IMR-90 (cell line): ENCODE data around the gene SLC39A11. TPM values are rescaled to one million over a fixed set of nuclear protein-coding genes. Genes with fewer than 3 reads are reported as not detected.

Experiments used
- ATAC-seq: fragments of 200-7000 bp; cut with Tn5 transposase; 2 replicates; pipeline ENCODE4 v1.9.1; 2020; ENCODE audit warnings: low read depth, mild to moderate bottlenecking, moderate library complexity
- BruUV-seq: library from RNA; stranded (reverse); fragments of 400-500 nt; replicated peaks from 2 replicates; lab custom pipeline; 2021; lab: Mats Ljungman, UMichigan
- CTCF ChIA-PET: fragments of 300-600 bp; formaldehyde crosslinking; extraction: SDS; loops from one replicate; lab custom pipeline; 2021; ENCODE audit warnings: antibody characterized with exemption; lab: Yijun Ruan, JAX
- POLR2A ChIA-PET: fragments of 300-600 bp; sonication (Branson Sonifier 250); formaldehyde crosslinking; loops from one replicate; lab custom pipeline; 2022; ENCODE audit warnings: antibody characterized with exemption; ENCODE audit not compliant: unreplicated experiment; lab: Charles Lee
- DNase-seq: peaks from one replicate; pipeline ENCODE4 v3.0.0; 2013
- H2AFZ ChIP-seq: replicated peaks from 2 replicates; pipeline ENCODE3; 2013; ENCODE audit warnings: low read length, mild to moderate bottlenecking; ENCODE audit not compliant: poor library complexity
- H2AK5ac ChIP-seq: 2 replicates; pipeline ENCODE4 v1.6.1; 2013; ENCODE audit warnings: low read depth, low read length, inconsistent platforms
- H2AK9ac ChIP-seq: replicated peaks from 2 replicates; pipeline ENCODE3; 2013; ENCODE audit warnings: mild to moderate bottlenecking, low read depth, low read length, moderate library complexity; ENCODE audit not compliant: poor library complexity
- H2BK120ac ChIP-seq: 2 replicates; pipeline ENCODE4 v1.6.1; 2013; ENCODE audit warnings: low read depth, low read length, inconsistent platforms
- H2BK15ac ChIP-seq: 3 replicates; pipeline ENCODE4 v1.6.1; 2013; ENCODE audit warnings: low read depth, low read length, inconsistent platforms
- H2BK20ac ChIP-seq: 2 replicates; pipeline ENCODE4 v1.6.1; 2013; ENCODE audit warnings: low read depth, mild to moderate bottlenecking, inconsistent platforms, low read length, moderate library complexity
- H2BK5ac ChIP-seq: 2 replicates; pipeline ENCODE4 v1.6.1; 2013; ENCODE audit warnings: mild to moderate bottlenecking, low read depth, low read length, inconsistent platforms; ENCODE audit not compliant: poor library complexity, severe bottlenecking
- H3K14ac ChIP-seq: replicated peaks from 2 replicates; pipeline ENCODE4 v1.6.1; 2013; ENCODE audit warnings: low read depth, low read length, inconsistent platforms
- H3K18ac ChIP-seq: 2 replicates; pipeline ENCODE4 v1.6.1; 2013; ENCODE audit warnings: low read depth, low read length, control low read depth
- H3K23ac ChIP-seq: 2 replicates; pipeline ENCODE4 v1.6.1; 2013; ENCODE audit warnings: low read depth, low read length, inconsistent platforms
- H3K27ac ChIP-seq: 2 replicates; pipeline ENCODE4 v1.5.1; 2013; ENCODE audit warnings: mild to moderate bottlenecking, control low read depth, low read length; ENCODE audit not compliant: insufficient read depth
- H3K27me3 ChIP-seq: 2 replicates; pipeline ENCODE4 v1.6.1; 2013; ENCODE audit warnings: low read length; ENCODE audit not compliant: control insufficient read depth, insufficient read depth
- H3K36me3 ChIP-seq: 2 replicates; pipeline ENCODE4 v1.6.1; 2013; ENCODE audit warnings: low read length, mixed read lengths; ENCODE audit not compliant: control insufficient read depth, insufficient read depth
- H3K4ac ChIP-seq: 2 replicates; pipeline ENCODE4 v1.6.1; 2013; ENCODE audit warnings: low read depth, low read length, inconsistent platforms
- H3K4me1 ChIP-seq: 2 replicates; pipeline ENCODE4 v1.6.1; 2013; ENCODE audit warnings: low read length, mixed read lengths; ENCODE audit not compliant: control insufficient read depth, insufficient read depth
- H3K4me2 ChIP-seq: 2 replicates; pipeline ENCODE4 v1.6.1; 2013; ENCODE audit warnings: low read depth, mild to moderate bottlenecking, control low read depth, low read length, moderate library complexity
- H3K4me3 ChIP-seq: 2 replicates; pipeline ENCODE4 v1.5.1; 2013; ENCODE audit warnings: low read depth, mild to moderate bottlenecking, control low read depth, low read length, moderate library complexity; ENCODE audit not compliant: insufficient read depth
- H3K56ac ChIP-seq: 2 replicates; pipeline ENCODE4 v1.6.1; 2013; ENCODE audit warnings: low read length, inconsistent platforms; ENCODE audit not compliant: insufficient read depth; ENCODE audit errors: extremely low read depth
- H3K79me1 ChIP-seq, 2 experiments: 2 replicates each; pipeline ENCODE4 v1.6.1; 2013; ENCODE audit warnings: low read length in 2 of 2, inconsistent platforms in 1 of 2, low read depth in 1 of 2
- H3K9ac ChIP-seq: 2 replicates; pipeline ENCODE4 v1.6.1; 2013; ENCODE audit warnings: low read depth, low read length, control low read depth
- H3K9me1 ChIP-seq: 2 replicates; pipeline ENCODE4 v1.6.1; 2013; ENCODE audit warnings: low read length, inconsistent platforms; ENCODE audit not compliant: insufficient read depth
- H3K9me3 ChIP-seq: 2 replicates; pipeline ENCODE4 v1.6.1; 2013; ENCODE audit warnings: low read length; ENCODE audit not compliant: control insufficient read depth, insufficient read depth
- H4K20me1 ChIP-seq: 2 replicates; pipeline ENCODE4 v1.6.1; 2013; ENCODE audit warnings: low read length, inconsistent platforms; ENCODE audit not compliant: insufficient read depth
- H4K5ac ChIP-seq: 2 replicates; pipeline ENCODE4 v1.6.1; 2013; ENCODE audit warnings: mild to moderate bottlenecking, low read depth, low read length, control low read depth
- H4K8ac ChIP-seq, 2 experiments: 2 replicates each; pipeline ENCODE4 v1.6.1; 2013; ENCODE audit warnings: low read depth in 2 of 2, low read length in 2 of 2, control low read depth in 1 of 2, inconsistent platforms in 1 of 2
- H4K91ac ChIP-seq: 2 replicates; pipeline ENCODE4 v1.6.1; 2013; ENCODE audit warnings: low read depth, low read length, inconsistent platforms; ENCODE audit not compliant: insufficient read depth
- BHLHE40 ChIP-seq: fragments of 150-350 bp; IDR thresholded peaks from 2 replicates; pipeline ENCODE4 v1.6.1; 2016; ENCODE audit warnings: mild to moderate bottlenecking, low read depth, low read length
- CEBPB ChIP-seq: IDR thresholded peaks from 2 replicates; pipeline ENCODE4 v1.6.1; 2012; ENCODE audit warnings: low read depth, low read length, improper control_type of control experiment
- CHD1 ChIP-seq: IDR thresholded peaks from 2 replicates; pipeline ENCODE4 v1.6.1; 2012; ENCODE audit warnings: low read depth, low read length, improper control_type of control experiment
- FOS ChIP-seq: fragments of 150-350 bp; IDR thresholded peaks from 2 replicates; pipeline ENCODE4 v1.6.1; 2016; ENCODE audit warnings: low read depth, low read length
- MAFK ChIP-seq: IDR thresholded peaks from 2 replicates; pipeline ENCODE4 v1.6.1; 2012; ENCODE audit warnings: low read depth, low read length, improper control_type of control experiment
- MAZ ChIP-seq: IDR thresholded peaks from 2 replicates; pipeline ENCODE4 v1.6.1; 2012; ENCODE audit warnings: low read depth, mild to moderate bottlenecking, low read length, improper control_type of control experiment, moderate library complexity, borderline replicate concordance
- MXI1 ChIP-seq: IDR thresholded peaks from 2 replicates; pipeline ENCODE4 v1.6.1; 2012; ENCODE audit warnings: low read depth, mild to moderate bottlenecking, low read length, moderate library complexity, borderline replicate concordance
- NFE2L2 ChIP-seq: fragments of 150-350 bp; IDR thresholded peaks from 2 replicates; pipeline ENCODE4 v1.6.1; 2016; ENCODE audit warnings: low read depth, mild to moderate bottlenecking, low read length
- POLR2A ChIP-seq: IDR thresholded peaks from 2 replicates; pipeline ENCODE4 v1.6.1; 2012; ENCODE audit warnings: mild to moderate bottlenecking, low read depth, low read length
- RAD21 ChIP-seq: IDR thresholded peaks from 2 replicates; pipeline ENCODE4 v1.6.1; 2012; ENCODE audit warnings: low read length, improper control_type of control experiment
- RCOR1 ChIP-seq: IDR thresholded peaks from 2 replicates; pipeline ENCODE4 v1.6.1; 2012; ENCODE audit warnings: mild to moderate bottlenecking, low read length, improper control_type of control experiment; ENCODE audit not compliant: insufficient replicate concordance
- RFX5 ChIP-seq: IDR thresholded peaks from 2 replicates; pipeline ENCODE4 v1.8.0; 2012; ENCODE audit warnings: low read depth, mild to moderate bottlenecking, low read length, moderate library complexity
- SMC3 ChIP-seq: fragments of 150-350 bp; IDR thresholded peaks from 2 replicates; pipeline ENCODE4 v1.6.1; 2016; ENCODE audit warnings: low read depth, mild to moderate bottlenecking, antibody characterized with exemption, low read length, moderate library complexity
- WGBS, 2 experiments: methylation state at CpG; one replicate each; pipeline versions ENCODE4 v1.1.5 to v1.1.7; 2013; ENCODE audit warnings: missing lambda C conversion rate in 2 of 2; ENCODE audit not compliant: insufficient read length in 1 of 2; ENCODE audit errors: extremely low coverage in 2 of 2; 5-methylcytosine and 5-hydroxymethylcytosine counted together
- dilution Hi-C: fragments of 300-500 bp; cut with HindIII; formaldehyde crosslinking; loops from one replicate; pipeline ENCODE4 v1.14.3; 2018; ENCODE audit warnings: low sequenced_read_pairs; ENCODE audit not compliant: unreplicated experiment
- in situ Hi-C: fragments of 300-500 bp; cut with MboI; formaldehyde crosslinking; loops from 3 replicates; pipeline ENCODE4 v1.14.3; 2019; ENCODE audit warnings: low sequenced_read_pairs, inconsistent platforms, mixed read lengths
- intact Hi-C: fragments of 100-400 bp; cut with micrococcal nuclease; formaldehyde crosslinking; loops from 2 replicates; pipeline ENCODE4 v1.10.0; 2022
- polyA plus RNA-seq, 3 experiments: library from polyadenylated mRNA; depleted of rRNA; stranded (reverse); fragments of >200 nt; gene quantifications; 2 replicates each; pipeline ENCODE4 v1.2.3, GENCODE V29; 2012; ENCODE audit warnings: low replicate concordance in 1 of 3
- total RNA-seq: library from RNA; depleted of rRNA; stranded (reverse); fragments of >200 nt; gene quantifications from 2 replicates; pipeline ENCODE4 v1.2.3, GENCODE V29; 2012
- TF ChIP-seq, protein P1 (sequence below): fragments of 150-350 bp; IDR thresholded peaks from 2 replicates; pipeline ENCODE4 v1.6.1; 2017; ENCODE audit warnings: mild to moderate bottlenecking, antibody characterized with exemption, low read length, low read depth
- TF ChIP-seq, protein P2 (sequence below): fragments of 150-350 bp; IDR thresholded peaks from 2 replicates; pipeline ENCODE4 v1.6.1; 2016; ENCODE audit warnings: low read depth, mild to moderate bottlenecking, low read length, moderate library complexity, borderline replicate concordance
- TF ChIP-seq, protein P3 (sequence below): conservative IDR thresholded peaks from 2 replicates; pipeline ENCODE4 v1.5.1; 2012; ENCODE audit warnings: mild to moderate bottlenecking, low read depth, low read length, improper control_type of control experiment

SLC39A11 gene
- total and polyA plus RNA-seq, 2 of the 4 experiments (the other 2 are of a cell fraction): 8.8 to 14.3 TPM

DNA sequence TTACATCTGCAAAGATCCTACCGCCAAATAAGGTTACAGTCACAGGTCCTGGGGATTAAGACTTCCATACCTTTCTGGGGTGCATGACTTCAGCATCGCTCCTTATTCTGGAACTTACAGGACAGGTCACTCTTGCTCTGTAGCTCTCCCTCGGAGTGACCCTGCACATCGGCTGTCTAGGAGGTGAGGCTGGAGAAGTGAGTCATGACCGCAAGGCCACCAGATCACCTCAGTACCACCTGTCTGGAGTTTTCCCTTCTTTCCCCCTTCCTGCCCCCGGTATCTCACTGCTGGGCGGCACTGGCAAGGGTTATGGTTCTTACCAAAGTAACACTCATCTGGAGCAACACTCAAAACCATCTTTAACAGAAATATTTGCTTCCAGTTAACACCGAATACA lies 374.8 kb downstream of the SLC39A11 start:
- Histone ChIP-seq H2AK5ac (peak overlapping the region; percentile 99), H4K20me1 (no peaks in the 10 kb centered on the region), H3K79me1 (peaks cover 0 to 7% of the 10 kb centered on the region in 2 experiments; a peak in 1 of 4 replicates), H3K14ac (peak overlapping the region; percentile 77), H3K4me3 (no peak overlapping the region), H3K4me2 (no peak overlapping the region), H2BK20ac (peak overlapping the region; percentile 92), H3K27me3 (no peaks in the 10 kb centered on the region), H3K4ac (peak overlapping the region; percentile 85), H3K56ac (no peak overlapping the region), H3K27ac (no peak overlapping the region), H3K36me3 (no peaks in the 10 kb centered on the region; the same call in 1 of the 2 replicates), H2BK120ac (peak overlapping the region; percentile 39), H2BK5ac (no peak overlapping the region), H3K4me1 (peaks cover 3% of the 10 kb centered on the region; the same call in 1 of the 2 replicates), H3K9me1 (peaks cover 11% of the 10 kb centered on the region), H4K8ac (peak overlapping the region; percentile 13 to 17; a peak in 2 of 4 replicates), H3K9ac (no peak overlapping the region), H4K91ac (peak overlapping the region; percentile 85), H3K18ac (no peak overlapping the region), H2BK15ac (peak overlapping the region; percentile 92; the same call in 2 of the 3 replicates), H3K9me3 (no peaks in the 10 kb centered on the region), H4K5ac (no peak overlapping the region), H3K23ac (no peak overlapping the region; the same call in 1 of the 2 replicates), H2AFZ (peak overlapping the region; percentile 5), H2AK9ac (peak overlapping the region; percentile 5)
- no peak for DNase-seq
- ATAC-seq: no peak
- dilution Hi-C loops (no loop called here), intact Hi-C loops (loop anchor here (2.0 kb wide), 1 partner anchor 157 kb away; no protein-coding TSS in a partner anchor), in situ Hi-C loops (loop anchor here (10.0 kb wide), 1 partner anchor 143 kb away; no protein-coding TSS in a partner anchor)
- no peak for TF ChIP-seq NFE2L2
- TF ChIP-seq MAZ: no peak
- TF ChIP-seq, protein P1, sequence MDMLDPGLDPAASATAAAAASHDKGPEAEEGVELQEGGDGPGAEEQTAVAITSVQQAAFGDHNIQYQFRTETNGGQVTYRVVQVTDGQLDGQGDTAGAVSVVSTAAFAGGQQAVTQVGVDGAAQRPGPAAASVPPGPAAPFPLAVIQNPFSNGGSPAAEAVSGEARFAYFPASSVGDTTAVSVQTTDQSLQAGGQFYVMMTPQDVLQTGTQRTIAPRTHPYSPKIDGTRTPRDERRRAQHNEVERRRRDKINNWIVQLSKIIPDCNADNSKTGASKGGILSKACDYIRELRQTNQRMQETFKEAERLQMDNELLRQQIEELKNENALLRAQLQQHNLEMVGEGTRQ: no peak
- TF ChIP-seq RAD21: no peak
- TF ChIP-seq, protein P2, sequence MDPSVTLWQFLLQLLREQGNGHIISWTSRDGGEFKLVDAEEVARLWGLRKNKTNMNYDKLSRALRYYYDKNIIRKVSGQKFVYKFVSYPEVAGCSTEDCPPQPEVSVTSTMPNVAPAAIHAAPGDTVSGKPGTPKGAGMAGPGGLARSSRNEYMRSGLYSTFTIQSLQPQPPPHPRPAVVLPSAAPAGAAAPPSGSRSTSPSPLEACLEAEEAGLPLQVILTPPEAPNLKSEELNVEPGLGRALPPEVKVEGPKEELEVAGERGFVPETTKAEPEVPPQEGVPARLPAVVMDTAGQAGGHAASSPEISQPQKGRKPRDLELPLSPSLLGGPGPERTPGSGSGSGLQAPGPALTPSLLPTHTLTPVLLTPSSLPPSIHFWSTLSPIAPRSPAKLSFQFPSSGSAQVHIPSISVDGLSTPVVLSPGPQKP: no peak
- TF ChIP-seq BHLHE40: no peak
- TF ChIP-seq POLR2A: no peak
- TF ChIP-seq RFX5: no peak
- no peak for TF ChIP-seq SMC3
- TF ChIP-seq CEBPB: no peak
- no peak for TF ChIP-seq FOS
- TF ChIP-seq RCOR1: no peak
- TF ChIP-seq, protein P3, sequence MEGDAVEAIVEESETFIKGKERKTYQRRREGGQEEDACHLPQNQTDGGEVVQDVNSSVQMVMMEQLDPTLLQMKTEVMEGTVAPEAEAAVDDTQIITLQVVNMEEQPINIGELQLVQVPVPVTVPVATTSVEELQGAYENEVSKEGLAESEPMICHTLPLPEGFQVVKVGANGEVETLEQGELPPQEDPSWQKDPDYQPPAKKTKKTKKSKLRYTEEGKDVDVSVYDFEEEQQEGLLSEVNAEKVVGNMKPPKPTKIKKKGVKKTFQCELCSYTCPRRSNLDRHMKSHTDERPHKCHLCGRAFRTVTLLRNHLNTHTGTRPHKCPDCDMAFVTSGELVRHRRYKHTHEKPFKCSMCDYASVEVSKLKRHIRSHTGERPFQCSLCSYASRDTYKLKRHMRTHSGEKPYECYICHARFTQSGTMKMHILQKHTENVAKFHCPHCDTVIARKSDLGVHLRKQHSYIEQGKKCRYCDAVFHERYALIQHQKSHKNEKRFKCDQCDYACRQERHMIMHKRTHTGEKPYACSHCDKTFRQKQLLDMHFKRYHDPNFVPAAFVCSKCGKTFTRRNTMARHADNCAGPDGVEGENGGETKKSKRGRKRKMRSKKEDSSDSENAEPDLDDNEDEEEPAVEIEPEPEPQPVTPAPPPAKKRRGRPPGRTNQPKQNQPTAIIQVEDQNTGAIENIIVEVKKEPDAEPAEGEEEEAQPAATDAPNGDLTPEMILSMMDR: no peak
- TF ChIP-seq CHD1: no peak
- TF ChIP-seq MAFK: no peak
- no peak for TF ChIP-seq MXI1
- no CpG with 5 or more reads among the region's 8 CpGs for WGBS, 2 experiments
- POLR2A ChIA-PET: no interaction called here
- CTCF ChIA-PET: interaction anchor here (1.8 kb wide), 1 partner anchor 158 kb away, joined by 7 read pairs; no protein-coding TSS in a partner anchor
- BruUV-seq: no TSS peak
